Psoas muscle (tissue), 8 donors: ENCODE data around the gene ARHGEF12. TPM values are rescaled to one million over a fixed set of nuclear protein-coding genes. Genes with fewer than 3 reads are reported as not detected.

Experiments used
- ATAC-seq, 4 donors: fragments of 200-7000 bp; cut with Tn5 transposase; one replicate each; pipeline ENCODE4 v1.9.1; 2020; ENCODE audit warnings: moderate library complexity in 3 of 4, mild to moderate bottlenecking in 2 of 4
- DNase-seq, 2 donors: peaks; one replicate each; pipeline ENCODE4 v3.0.0-alpha.2; 2020
- H3K27ac ChIP-seq: fragments of 200-600 bp; one replicate; pipeline ENCODE4 v1.8.0; 2022
- H3K27me3 ChIP-seq, 3 donors: fragments of 200-600 bp in 1 of 3; one replicate each; pipeline versions ENCODE4 v1.6.1 to v1.8.0; 2013 to 2022; ENCODE audit warnings: low read length in 2 of 3, mild to moderate bottlenecking in 2 of 3, moderate library complexity in 1 of 3; ENCODE audit not compliant: insufficient read depth in 3 of 3
- H3K36me3 ChIP-seq, 2 donors: fragments of 200-600 bp in 1 of 2; one replicate each; pipeline versions ENCODE4 v1.6.1 to v1.8.0; 2013 to 2022; ENCODE audit warnings: low read depth in 1 of 2, mild to moderate bottlenecking in 1 of 2, moderate library complexity in 1 of 2; ENCODE audit not compliant: insufficient read depth in 1 of 2
- H3K4me1 ChIP-seq: fragments of 200-600 bp; one replicate; pipeline ENCODE4 v1.8.0; 2022
- H3K4me3 ChIP-seq: fragments of 200-600 bp; one replicate; pipeline ENCODE4 v1.8.0; 2022; ENCODE audit warnings: mild to moderate bottlenecking
- H3K9me3 ChIP-seq: fragments of 200-600 bp; one replicate; pipeline ENCODE4 v1.8.0; 2022
- CTCF ChIP-seq: fragments of 200-600 bp; IDR thresholded peaks from one replicate; pipeline ENCODE4 v1.8.0; 2022; ENCODE audit warnings: antibody characterized with exemption
- WGBS, 3 donors: extraction: QIAGEN DNeasy Blood & Tissue Kit; methylation state at CpG; one replicate each; pipeline versions ENCODE4 v1.1.6 to v1.1.7; 2013; 5-methylcytosine and 5-hydroxymethylcytosine counted together
- intact Hi-C, 2 donors: fragments of 100-400 bp; cut with DNase I; formaldehyde crosslinking; loops; one replicate each; pipeline versions ENCODE4 v1.11.0 to v1.14.2; 2022
- polyA plus RNA-seq, 3 donors: library from polyadenylated mRNA; stranded (reverse); fragments of 200-250 nt; gene quantifications; one replicate each; pipeline ENCODE4 v1.2.3, GENCODE V29; 2013
- total RNA-seq, 4 donors: library from RNA; stranded (reverse); fragmentation: NEBNext Ultra II Directional in 2 of 4; extraction: Animal tissue kit (Norgen Biotek cat#: 25700) in 2 of 4; gene quantifications; one replicate each; pipeline versions ENCODE4 v1.2.1 to v1.2.4, GENCODE V29; 2021 to 2023
- donor health status: healthy with polysubstance abuse.
- donor health status: DM: no; HTN: no; CAD: no; lungs with moderate emphysema.
- donor health status: Bipolar disorder and iron deficiency.
- donor health status: healthy.
- donor health status: DM: yes; HTN: yes; CAD: no.
- donor health status: DM: no; HTN: no; CAD: no.
- donor health status: DM: no; HTN: no; CAD: no.
- donor health status: DM: yes; HTN: yes; CAD: no.

ARHGEF12 gene
- total and polyA plus RNA-seq, 7 donors, result 14.8 to 102 (median 45.6) TPM

GRCh38 chr11:120536091-120536796 lies 200.0 kb downstream of the ARHGEF12 start:
- Histone ChIP-seq H3K27me3 (peaks cover 0 to 19% (median 2%) of the 10 kb centered on the region in 3 donors), H3K4me3 (no peak overlapping the region), H3K4me1 (no peaks in the 10 kb centered on the region), H3K9me3 (no peaks in the 10 kb centered on the region), H3K36me3 (no peaks in the 10 kb centered on the region), H3K27ac (no peak overlapping the region)
- no peak for TF ChIP-seq CTCF
- WGBS, 3 donors, result 93 to 96% (median 93%) methylated on average over 13 of the region's 13 CpGs
- DNase-seq, result no peak
- intact Hi-C loops, result no loop called here
- no peak for ATAC-seq

- DNase-seq (no peak), ATAC-seq (no peak)
- 90 to 92% (median 91%) methylated on average over 11 of the region's 11 CpGs for WGBS, 3 donors
- Histone ChIP-seq H3K36me3 (no peaks in the 10 kb centered on the region), H3K27me3 (peaks cover 0 to 13% (median 2%) of the 10 kb centered on the region in 3 donors), H3K4me1 (no peaks in the 10 kb centered on the region), H3K27ac (no peak overlapping the region), H3K9me3 (no peaks in the 10 kb centered on the region), H3K4me3 (no peak overlapping the region)
- TF ChIP-seq CTCF, result no peak
- intact Hi-C loops, result no loop called here
Observed at GRCh38 chr11:120536797-120537169, 200.6 kb downstream of the ARHGEF12 start.

DNA sequence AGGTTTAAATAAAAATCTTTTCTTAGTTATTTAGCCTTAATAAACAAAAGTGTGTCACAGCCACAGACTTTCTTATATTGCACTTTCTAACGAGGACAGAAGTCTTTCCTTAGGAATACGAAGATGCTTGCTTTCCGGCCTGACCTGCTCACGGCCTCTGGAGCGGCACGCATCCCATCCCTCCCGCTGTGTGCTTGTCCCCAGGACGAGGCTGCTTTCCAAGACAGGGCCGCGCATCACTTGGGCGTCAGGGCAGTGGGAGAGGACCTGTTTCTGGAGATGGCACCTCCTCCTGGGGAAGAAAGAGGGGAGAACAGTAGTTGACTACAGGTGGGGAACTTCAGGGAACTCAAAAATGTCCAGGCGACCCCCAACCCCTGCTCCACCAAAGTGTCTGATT lies 201.8 kb downstream of the ARHGEF12 start:
- intact Hi-C loops, result no loop called here
- Histone ChIP-seq H3K9me3 (no peaks in the 10 kb centered on the region), H3K4me1 (no peaks in the 10 kb centered on the region), H3K27ac (no peak overlapping the region), H3K36me3 (no peaks in the 10 kb centered on the region), H3K4me3 (no peak overlapping the region), H3K27me3 (peaks cover 0 to 1% (median 0%) of the 10 kb centered on the region in 3 donors)
- WGBS, 3 donors, result 89 to 95% (median 94%) methylated on average over 12 of the region's 12 CpGs
- DNase-seq (no peak), ATAC-seq (no peak)
- TF ChIP-seq CTCF, result no peak

DNA sequence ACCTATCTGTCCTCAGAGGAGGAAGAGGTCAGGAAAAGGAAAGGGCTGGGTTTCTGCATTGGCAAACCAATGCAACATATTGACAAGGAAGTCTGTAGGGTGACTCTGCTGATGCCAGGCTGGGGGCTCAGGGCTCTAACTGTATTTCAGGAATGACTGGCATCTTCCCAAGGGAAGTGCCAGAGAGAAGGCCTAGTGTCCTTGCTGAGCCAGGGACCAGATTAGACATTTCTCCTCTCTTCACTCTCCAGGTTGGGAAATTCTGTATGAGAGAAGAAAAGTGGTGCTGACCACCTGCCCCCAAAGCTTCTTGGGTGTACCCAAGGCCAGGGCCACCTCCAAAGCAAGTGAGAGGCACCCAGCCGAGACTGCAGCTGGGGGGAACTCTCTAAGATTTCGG lies 202.5 kb downstream of the ARHGEF12 start:
- H3K9me3 ChIP-seq, result no peaks in the 10 kb centered on the region
- H3K36me3 ChIP-seq, result no peaks in the 10 kb centered on the region
- no peaks in the 10 kb centered on the region for H3K27me3 ChIP-seq
- H3K4me3 ChIP-seq, result no peak overlapping the region
- no peak for TF ChIP-seq CTCF
- 91 to 96% (median 94%) methylated on average over 2 of the region's 2 CpGs for WGBS, 3 donors
- ATAC-seq, result no peak
- H3K4me1 ChIP-seq, result no peaks in the 10 kb centered on the region
- intact Hi-C loops, result no loop called here
- no peak for DNase-seq
- no peak overlapping the region for H3K27ac ChIP-seq

Other genes starting within 250 kb of the ARHGEF12 start
- gene TRIM29, start 198.3 kb upstream of the ARHGEF12 start, total RNA-seq, result under 1 TPM in 2 of 4 donors, not detected in 2; 0.24 to 0.91 TPM
- gene TRIM29, start 198.3 kb upstream of the ARHGEF12 start, polyA plus RNA-seq, result under 1 TPM; 0.09 to 0.44 (median 0.37) TPM
- 10 to 100 TPM in 2 of 4 donors, 1 to 10 TPM in 2; 5.6 to 15.3 (median 9.4) TPM for gene OAF, start 125.4 kb upstream of the ARHGEF12 start, total RNA-seq
- 1 to 10 TPM; 3.2 to 9.0 (median 8.1) TPM for gene OAF, start 125.4 kb upstream of the ARHGEF12 start, polyA plus RNA-seq
- not detected for gene POU2F3, start 96.3 kb upstream of the ARHGEF12 start, total RNA-seq
- gene POU2F3, start 96.3 kb upstream of the ARHGEF12 start, polyA plus RNA-seq, result not detected
- 1 to 10 TPM in 2 of 4 donors, under 1 TPM in 2; 0.53 to 2.5 (median 1.4) TPM for gene TLCD5, start 11.1 kb upstream of the ARHGEF12 start, total RNA-seq
- under 1 TPM; 0.39 to 0.94 (median 0.48) TPM for gene TLCD5, start 11.1 kb upstream of the ARHGEF12 start, polyA plus RNA-seq
- under 1 TPM in 1 of 4 donors, not detected in 3; 0.11 TPM for gene GRIK4, start 175.3 kb downstream of the ARHGEF12 start, total RNA-seq
- gene GRIK4, start 175.3 kb downstream of the ARHGEF12 start, polyA plus RNA-seq, result under 1 TPM in 2 of 3 donors, not detected in 1; 0.04 TPM